GM19023 (cell line): Measurements from ENCODE around the gene SEC14L2.
"Not testable (repeated sequence)": the region's sequence is repeated elsewhere in the genome, so short reads cannot be mapped to it uniquely, and the experiment has no call there.

Experiments used
- ATAC-seq: cut with Tn5 transposase; IDR thresholded peaks from one replicate; pipeline ENCODE4 v1.9.1; 2021; ENCODE audit warnings: mild to moderate bottlenecking, moderate library complexity; ENCODE audit not compliant: unreplicated experiment

SEC14L2 gene

DNA sequence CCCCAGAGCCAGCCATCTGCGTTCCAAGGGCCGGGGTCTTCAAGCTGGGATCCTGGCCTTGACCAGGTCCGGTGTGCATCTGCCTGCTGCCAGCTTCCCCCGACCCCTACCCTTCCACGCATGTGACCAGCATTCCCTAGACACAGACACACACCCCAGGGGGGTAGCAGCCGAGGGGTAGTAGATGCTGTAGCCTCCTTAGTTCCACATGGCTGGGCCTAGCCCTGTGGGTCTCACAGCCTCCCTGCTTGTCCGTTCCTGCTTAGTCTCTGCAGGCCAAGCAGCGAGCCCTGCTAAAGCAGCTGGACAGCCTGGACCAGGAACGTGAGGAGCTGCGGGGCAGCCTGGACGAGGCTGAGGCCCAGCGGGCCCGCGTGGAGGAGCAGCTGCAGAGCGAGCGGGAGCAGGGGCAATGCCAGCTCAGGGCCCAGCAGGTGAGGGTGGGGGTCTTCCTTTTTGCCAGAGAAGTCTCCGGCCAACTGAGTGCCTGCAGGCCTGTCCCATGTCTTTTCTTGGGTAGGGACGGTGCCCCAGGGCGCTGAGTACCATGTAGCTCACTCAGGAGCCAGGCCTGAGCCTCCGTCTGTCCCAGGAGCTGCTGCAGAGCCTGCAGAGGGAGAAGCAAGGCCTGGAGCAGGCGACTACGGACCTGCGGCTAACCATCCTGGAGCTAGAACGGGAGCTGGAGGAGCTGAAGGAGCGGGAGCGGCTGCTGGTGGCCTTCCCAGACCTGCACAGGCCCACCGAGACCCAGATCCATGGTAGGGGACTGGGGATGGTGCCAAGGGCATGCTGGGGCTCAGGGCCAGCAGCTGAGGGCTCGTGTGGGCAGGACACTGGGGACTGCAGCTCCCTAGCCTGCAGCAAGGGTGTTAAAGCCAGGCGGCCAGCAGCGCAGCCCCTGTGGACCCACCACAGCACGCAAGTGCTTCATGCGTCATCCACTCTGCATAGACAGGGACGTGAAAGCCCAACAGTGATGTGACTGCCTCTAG is 23.2 kb upstream of the SEC14L2 start:
- no peak for ATAC-seq

DNA sequence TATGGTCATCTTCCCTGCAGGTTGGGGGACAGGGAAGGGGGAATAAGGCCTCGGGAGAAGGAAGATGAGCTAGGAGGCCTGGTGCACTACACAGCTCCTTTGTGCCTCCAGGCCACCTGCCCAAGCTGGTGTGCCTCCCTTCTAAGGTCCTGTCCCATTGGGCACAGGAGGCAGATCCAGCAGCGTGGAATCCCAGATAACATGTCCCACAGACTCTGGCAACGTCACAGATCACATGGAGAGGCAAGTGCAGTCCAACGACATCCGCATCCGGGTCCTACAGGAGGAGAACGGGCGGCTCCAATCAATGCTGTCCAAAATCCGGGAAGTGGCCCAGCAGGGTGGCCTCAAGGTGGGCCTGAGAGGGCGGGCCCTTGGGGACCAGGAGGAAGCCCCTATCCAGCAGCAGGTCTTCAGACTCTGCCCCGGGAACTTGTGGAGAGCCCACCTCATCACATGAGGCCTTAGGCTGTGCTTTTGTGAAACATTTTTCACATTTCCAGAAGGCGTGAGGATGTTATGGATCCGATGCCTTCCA is 21.4 kb upstream of the SEC14L2 start:
- no peak for ATAC-seq

DNA sequence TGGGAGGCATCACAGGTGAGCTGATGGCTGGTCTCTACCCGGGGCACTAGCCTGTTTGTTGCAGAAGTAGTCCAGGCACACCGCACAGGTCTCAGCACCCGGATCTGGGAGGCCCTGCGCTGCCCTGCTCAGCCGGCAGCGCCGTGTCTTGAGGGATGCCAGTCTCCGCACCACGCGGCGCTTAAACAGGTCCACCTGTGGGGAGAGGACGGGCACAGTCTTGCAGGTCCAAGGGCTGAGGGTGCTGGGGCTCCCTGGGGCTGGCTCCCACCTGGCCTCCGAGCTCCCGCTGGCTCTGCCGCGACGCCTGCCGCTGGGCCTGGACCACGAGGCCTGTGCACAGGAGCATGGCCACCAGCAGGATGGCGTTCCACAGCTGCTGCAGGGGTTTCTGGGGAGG is 16.8 kb upstream of the SEC14L2 start:
- ATAC-seq, result no peak

DNA sequence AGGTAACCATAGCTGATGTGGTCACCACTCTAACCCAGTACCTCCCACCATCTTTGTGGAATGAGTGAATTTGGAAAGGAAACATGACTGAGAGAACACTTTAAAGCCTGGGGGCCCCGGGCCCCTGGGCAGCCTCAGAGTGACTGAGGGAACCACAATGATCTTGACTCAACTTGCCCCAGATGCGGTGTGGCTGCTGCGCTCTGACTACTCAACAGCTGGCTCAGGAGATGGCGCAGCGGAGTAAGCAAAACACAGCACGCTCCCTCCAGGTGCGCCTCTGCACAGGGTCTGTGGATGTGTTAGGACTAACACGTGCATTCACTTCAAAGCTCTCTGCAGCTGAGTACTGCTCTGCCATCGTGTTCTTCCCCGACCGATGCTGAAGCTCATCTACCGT is 15.6 kb upstream of the SEC14L2 start:
- no peak for ATAC-seq

DNA sequence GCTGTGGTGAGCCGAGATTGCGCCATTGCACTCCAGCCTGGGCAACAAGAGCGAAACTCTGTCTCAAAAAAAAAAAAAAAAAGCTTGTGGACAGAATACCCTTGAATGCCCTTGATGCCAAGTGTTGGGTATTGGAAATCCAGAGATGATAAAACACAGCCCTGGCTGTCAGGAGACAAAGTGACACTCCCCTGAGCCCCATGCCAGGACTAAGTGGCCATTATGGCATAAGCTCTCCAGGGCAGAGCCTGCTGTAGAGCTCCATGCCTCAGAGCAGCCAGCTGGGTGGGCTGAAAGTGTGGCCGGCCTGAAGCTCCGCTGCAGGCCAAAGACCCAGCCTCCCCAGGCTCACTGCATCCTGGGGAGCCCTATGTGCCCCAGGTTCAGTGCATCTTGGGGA is 14.5 kb upstream of the SEC14L2 start:
- ATAC-seq, result no peak

DNA sequence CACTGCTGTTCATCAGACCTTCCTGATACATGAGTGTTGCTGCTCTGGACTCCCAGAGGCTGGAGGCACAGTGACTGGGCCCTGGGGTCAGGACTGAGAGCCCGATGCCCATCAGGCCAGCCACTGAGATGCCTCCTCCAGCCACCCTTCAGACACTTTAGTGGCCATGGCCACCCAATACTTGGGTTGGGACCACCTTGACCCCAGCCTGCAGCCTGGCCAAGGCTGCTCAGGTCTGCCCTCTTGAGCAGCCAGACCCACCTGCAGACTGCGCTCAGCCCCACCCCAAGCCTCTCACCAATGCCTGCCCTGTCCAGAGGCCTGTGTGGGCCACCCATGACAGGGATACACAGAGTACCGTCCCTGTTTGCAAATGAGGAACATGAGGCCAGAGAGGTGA is 13.8 kb upstream of the SEC14L2 start:
- no peak for ATAC-seq

DNA sequence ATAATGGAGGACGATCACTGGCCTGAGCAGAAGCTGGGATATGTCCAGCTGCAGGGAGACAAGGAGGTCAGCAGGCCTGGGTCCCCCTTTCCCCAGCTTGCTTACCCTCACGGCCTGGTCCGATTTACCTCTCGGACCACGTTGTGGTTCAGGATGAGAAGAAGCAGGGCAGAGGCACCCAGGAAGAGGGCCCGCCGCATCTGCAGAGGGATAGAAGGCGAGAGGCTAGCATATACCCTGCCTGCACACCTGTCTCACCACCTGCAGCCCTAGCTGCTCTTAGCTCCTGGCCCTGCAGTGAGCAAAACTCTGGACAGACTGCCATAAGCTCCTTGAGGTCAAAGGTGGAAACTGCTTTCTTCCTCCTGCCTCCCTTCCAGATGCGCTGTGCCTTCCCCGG is 10.9 kb upstream of the SEC14L2 start:
- no peak for ATAC-seq

DNA sequence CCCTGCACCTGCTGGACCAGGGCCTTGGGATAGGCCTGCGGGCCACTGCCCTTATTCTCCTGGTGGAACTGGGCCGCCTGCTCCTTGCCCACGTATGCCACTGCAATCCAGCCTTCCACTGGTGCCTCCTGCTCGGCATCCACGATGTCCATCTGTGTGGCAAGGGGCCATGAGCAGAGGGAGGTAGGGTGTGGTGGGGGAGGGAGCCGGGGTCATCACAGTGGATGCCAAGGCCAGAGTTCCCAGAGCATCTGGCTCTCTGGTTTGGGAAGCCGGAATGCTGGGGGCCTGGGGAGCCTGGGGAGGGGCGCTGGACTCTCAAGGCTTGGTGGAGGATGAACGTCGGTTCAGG is 10.2 kb upstream of the SEC14L2 start:
- no peak for ATAC-seq

DNA sequence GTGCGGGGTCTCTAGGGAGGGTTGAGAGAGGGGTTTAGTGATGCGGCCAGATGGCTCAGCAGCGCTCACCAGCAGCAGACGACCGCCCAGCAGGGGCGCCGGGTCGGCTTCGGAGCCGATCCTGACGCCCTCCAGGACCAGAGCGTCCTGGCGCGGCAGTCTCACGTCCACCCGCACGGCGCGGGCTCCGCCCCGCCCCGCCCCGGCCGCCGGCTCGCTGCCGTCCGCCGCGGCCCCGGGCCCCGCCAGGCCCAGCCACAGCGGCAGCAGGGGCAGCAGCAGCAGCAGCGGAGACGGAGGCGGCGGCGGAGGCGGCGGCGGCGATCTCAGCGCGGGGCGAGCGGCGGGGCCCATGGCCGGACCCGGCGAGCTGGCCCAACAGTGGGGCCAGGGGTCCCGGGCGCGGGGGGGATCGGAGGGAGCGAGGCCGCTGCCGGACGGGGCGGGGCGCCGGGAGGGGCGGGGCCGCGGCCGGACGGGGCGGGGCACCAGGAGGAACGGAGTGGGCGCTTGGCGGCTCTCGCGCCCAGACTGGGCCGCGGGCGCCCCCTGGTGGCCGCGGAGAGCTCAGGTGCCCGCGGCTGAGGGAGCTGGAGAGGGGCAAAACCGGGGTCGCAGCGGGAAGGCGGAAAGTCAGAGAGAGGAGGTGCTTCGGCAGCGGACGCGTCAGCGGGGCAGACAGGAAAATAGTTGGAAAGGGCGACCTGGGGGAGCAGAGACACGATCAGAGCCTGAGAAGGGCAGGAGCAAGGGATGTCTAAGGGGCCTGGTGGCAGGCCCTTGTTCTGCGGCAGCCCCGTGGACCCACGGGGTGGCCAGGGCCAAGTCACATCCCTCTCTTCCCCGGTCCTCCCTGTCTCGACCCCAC is 9.6 kb upstream of the SEC14L2 start, which contains the start of gene RNF215:
Gene RNF215 (minus strand): TSS at position 452 of the 868 bp plus-strand sequence. CDS start 98 bp downstream, at position 354.
- ATAC-seq, result peak; percentile 63

DNA sequence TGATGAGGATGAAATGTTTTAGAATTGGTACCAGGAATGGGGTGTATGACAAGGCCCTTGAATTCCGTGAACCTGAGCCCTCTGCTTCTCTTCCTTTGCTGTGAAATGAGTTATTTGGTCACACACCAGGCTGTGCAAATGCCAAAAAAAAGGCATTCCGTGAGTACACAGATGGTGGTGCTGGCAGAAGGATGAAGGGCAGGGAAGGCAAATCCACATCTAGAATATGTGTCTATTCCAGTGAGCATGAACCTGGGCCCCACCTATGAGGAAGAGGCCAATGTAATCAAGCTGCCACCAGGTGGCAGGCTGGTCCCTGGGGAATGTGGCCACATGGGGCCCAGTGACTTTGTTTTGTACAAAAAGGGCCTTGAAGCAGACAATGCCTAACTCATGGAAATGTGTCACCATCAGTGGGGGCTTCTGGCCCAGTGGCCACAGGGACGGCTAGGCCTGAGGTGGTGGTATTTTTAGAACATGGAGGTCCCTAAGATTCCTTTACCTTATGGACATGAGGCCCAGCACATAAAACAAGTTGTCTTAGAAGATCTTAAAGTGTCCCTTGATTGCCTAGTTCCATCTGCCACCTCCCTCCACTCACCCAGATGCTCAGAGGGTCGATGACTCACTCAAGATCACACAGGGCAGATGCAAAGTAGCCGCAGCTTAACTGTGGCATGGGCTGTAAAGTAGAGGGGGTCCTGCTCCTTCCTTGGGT is 5.7 kb upstream of the SEC14L2 start:
- ATAC-seq, result no peak

DNA sequence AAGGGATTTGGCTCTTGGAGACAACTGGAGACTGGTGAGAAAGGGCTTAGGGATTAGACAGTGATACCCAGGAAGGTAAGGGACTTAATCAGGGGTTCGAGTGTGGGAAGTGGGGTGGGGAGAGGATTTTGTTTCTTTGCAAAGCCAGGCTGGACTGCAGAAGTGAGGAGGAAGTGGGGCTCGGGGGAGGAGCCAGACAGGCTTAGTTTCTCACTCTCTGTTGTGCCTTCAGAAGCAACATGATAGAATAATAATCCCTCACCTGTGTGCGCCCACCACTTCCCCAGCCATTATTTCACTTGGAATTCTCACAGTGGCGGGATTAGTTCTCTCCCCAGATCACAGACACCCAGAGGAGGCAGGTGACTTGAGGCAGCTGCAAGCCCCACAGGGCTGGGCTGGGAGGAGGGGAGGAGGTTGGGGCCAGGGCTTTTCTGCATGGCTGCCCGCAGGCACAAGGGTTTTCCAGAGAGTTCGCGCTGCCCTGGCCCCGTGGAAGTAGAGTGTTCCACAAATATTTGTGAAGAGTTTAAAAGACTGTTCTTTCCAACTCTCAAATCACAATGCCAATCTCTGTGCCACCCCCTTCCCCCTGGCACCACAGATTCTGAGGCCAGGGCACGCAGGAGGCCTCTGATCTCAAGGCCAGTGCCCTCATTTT is 4.0 kb upstream of the SEC14L2 start:
- ATAC-seq, result no peak

DNA sequence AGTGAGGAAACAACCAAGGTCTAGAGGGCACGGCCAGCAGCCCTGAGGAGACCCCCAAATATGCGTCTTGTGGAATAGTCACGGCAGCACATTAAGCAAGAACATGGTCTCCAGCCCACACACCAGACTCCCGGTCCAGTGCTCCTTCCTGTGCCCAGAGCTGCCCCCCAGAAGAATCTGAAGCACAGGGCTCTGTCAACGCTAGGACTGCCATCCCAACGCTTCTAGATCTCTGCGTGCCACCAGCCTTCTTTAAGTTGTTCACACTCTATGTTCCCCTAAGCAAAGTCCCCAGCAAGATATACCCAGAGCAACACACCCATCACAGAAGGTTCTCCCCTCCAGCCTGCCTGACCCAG is 3.5 kb upstream of the SEC14L2 start:
- no peak for ATAC-seq

DNA sequence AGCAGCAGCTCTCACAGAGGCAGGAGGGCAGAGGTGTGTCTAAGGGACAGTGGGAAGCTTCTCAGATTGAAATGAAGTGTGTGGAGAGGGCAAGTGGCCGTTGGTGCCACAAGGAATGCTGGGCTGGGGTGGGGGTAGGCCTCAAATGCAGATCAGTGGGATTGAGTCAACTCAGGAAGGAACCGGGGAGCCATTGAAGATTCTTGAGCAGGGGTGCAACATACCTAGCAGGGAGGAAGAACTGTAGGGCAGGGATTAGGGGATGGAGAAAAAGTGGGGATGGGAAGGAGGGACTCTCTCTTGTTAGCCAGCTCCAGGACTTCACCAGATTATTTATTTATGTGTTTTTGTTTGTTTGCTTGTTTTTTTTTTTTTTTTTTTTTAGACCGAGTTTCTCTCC is 2.9 kb upstream of the SEC14L2 start:
- ATAC-seq, result no peak

DNA sequence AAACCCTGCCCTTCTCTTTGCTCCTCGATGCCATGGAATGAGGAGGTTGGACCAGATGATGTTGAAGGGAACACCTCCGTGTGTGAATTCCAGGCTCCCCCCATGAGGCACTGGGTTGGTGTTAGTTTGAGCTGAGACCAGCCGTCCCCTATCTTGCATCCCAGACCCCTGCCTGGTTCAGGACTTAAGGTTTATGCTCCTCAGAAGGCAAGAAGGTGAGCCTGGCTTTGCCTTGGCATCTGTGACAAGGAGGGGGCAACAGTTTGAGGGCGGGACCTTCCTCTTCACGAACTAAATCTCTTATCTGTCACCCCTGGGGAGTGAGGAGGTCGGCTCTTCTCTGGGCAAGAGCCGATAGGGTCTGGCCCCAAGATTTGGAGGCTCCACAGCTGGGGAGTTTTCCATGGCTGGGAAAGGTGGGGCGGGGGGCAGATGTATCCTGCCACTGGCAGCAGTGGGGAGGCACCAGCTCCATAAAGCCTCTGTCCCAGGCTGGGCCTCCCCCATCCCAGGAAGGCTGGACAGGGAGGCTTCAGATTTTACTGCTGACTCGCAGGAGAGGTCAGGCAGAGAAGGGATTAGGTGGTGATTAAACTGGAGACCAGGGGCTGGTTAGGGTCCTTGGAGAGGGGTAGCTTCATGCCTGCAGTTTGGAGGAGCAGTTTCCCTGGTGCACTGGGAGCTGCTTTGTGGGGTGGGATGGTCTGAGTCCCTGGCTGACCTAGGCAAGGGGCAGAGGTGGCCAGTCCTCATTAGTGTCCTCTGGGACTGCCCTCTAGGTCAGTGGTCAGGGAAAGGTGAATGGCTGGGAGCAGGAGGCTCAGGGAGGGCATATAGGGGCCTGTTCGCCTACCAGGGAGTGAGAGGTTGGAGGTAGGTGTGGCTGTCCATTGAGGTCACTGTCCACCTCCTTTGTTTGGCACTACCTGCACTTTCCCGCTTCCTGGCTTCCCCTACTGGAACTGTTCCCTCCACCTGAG is 1.1 kb downstream of the SEC14L2 start:
- no peak for ATAC-seq

DNA sequence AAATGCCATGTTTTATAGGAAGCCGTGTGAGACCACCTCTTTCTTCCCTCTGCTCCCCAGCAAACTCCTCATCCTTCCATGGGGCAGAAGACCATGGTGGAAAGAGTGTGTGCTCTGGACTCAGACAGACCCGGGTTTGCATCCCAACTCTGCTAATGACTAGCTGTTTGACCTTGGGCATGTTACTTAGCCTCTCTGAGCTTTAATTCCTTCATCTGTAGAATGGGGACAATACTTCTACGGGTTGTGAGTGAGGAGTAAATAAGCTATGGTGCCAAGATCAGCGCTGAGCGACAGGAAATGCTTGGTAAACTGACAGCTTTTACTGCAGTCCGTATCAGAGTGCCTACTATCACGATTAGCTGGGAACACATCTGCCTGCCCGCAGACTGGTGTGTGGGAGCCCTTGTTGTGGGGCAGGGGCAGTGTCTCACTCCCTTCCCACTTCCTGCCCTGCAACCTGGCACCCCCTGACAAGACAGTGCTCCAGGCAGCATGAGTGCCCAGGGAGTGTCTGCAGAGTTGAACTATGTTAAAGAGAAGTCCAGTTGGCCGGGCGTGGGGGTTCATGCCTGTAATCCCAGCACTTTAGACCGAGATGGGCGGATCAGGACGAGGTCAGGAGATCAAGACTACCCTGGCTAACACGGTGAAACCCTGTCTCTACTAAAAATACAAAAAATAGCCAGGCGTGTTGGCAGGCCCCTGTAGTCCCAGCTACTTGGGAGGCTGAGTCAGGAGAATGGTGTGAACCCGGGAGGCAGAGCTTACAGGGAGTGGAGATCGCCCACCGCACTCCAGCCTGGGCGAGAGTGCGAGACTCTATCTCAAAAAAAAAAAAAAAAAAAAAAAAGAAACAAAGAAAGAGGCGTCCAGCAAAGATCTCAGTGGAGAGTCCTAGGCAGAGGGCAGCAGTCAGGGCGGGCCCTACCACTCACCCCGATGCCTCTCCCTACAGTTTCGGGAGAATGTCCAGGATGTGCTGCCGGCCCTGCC is 2.2 kb downstream of the SEC14L2 start:
- no peak for ATAC-seq

DNA sequence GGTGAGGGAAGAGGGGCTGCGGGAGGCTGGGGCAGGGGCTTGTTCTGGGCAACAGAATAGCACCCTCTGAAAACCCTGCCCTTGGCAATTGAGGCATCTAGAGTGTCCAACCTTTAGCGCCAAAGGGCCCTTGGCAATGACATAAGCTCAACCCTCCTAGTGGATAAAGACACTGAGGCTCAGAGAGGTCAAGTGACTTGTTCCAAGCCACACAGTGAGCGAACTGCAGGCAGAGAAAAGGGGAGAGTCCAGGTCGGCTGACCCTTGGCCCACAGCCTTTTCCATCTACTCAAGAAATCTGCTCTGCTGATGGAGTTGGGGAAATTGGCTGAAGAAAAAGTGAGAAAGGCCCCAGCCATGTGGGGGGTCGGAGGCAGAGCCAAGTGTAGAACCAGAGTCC is 2.9 kb downstream of the SEC14L2 start:
- ATAC-seq, result no peak

DNA sequence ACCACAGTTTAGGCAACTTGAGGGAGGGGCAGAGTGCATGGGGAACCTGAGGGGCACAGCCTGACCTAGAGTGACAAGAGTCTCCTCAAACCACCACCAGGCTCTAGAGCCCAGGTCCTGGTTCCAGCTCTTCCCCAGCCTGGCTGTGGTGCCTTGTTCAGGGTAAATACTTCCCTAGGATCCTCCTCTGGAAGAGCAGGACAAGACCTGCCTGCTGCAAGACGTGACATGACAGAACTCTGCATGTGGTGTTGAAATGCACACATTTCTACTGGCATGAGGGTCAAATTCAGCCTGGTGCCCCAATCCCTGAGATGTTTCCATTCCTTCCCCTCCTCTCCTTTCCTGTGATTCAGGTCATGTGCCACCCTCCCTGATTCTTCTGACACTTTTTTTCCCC is 3.3 kb downstream of the SEC14L2 start:
- ATAC-seq, result no peak

DNA sequence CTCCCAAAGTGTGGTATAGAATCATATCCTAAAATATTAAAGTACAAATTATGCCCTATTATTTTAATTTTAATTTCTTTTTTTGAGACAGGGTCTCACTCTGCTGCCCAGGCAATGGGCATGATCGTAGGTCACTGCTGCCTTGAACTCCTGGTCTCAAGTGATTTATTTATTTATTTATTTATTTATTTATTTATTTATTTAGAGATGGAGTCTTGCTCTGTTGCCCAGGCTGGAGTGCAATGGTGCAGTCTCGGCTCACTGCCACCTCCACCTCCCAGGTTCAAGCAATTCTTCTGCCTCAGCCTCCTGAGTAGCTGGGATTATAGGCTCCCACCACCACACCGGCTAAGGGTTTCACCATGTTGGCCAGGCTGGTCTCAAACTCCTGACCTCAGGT is 4.2 kb downstream of the SEC14L2 start:
- ATAC-seq, result not testable (repeated sequence)
